ENCODE data around the gene RIPOR3. TPM values are rescaled to one million over a fixed set of nuclear protein-coding genes. Genes with fewer than 3 reads are reported as not detected.

RIPOR3 gene
- total RNA-seq, 4 donors from 2014 or later = 8.2 to 51.2 (median 20.5) TPM

GRCh38 chr20:50578061-50578777 lies 113.1 kb downstream of the RIPOR3 start:
- no peak overlapping the region for H3K27ac ChIP-seq
- H3K36me3 ChIP-seq = peaks cover 0 to 86% (median 3%) of the 10 kb centered on the region in 3 donors

GRCh38 chr20:50577175-50578018 lies 113.9 kb downstream of the RIPOR3 start:
- Histone ChIP-seq H3K36me3 (peaks cover 0 to 78% (median 3%) of the 10 kb centered on the region in 3 donors), H3K9me3 (no peaks in the 10 kb centered on the region), H3K27me3 (no peaks in the 10 kb centered on the region), H3K4me3 (no peak overlapping the region), H3K27ac (peak overlapping the region in 1 of 4 donors; percentile 24), H3K4me1 (peaks cover 0 to 9% (median 3%) of the 10 kb centered on the region in 4 donors)
- TF ChIP-seq CTCF (IDR thresholded peaks at IDR 0.05) (no peak), POLR2A (IDR thresholded peaks at IDR 0.05) (no peak)
- DNase-seq = peak in 2 of 3 donors; percentile 15 to 55

More at GRCh38 chr20:50578061-50578777, 113.1 kb downstream of the RIPOR3 start:
- Histone ChIP-seq H3K4me1 (peaks cover 0 to 3% (median 3%) of the 10 kb centered on the region in 4 donors), H3K27me3 (no peaks in the 10 kb centered on the region), H3K9me3 (no peaks in the 10 kb centered on the region), H3K4me3 (no peak overlapping the region)
- TF ChIP-seq POLR2A (IDR thresholded peaks at IDR 0.05) = no peak
- no peak for TF ChIP-seq CTCF (IDR thresholded peaks at IDR 0.05)
- DNase-seq = peak in 1 of 3 donors; percentile 44

- Histone ChIP-seq H3K27ac (no peak overlapping the region), H3K27me3 (no peaks in the 10 kb centered on the region), H3K4me1 (peaks cover 0 to 9% (median 0%) of the 10 kb centered on the region in 4 donors), H3K4me3 (no peak overlapping the region), H3K36me3 (peaks cover 0 to 65% (median 3%) of the 10 kb centered on the region in 3 donors), H3K9me3 (no peaks in the 10 kb centered on the region)
- peak; percentile 70 to 88 (median 78) for DNase-seq
- peak; percentile 38 to 69 (median 64) for TF ChIP-seq CTCF (IDR thresholded peaks at IDR 0.05)
- peak in 1 of 2 donors; percentile 3 for TF ChIP-seq POLR2A (IDR thresholded peaks at IDR 0.05)
Measured at GRCh38 chr20:50575865-50576720, 115.2 kb downstream of the RIPOR3 start.

GRCh38 chr20:50574586-50574985 lies 116.8 kb downstream of the RIPOR3 start:
- TF ChIP-seq POLR2A (IDR thresholded peaks at IDR 0.05) = no peak
- TF ChIP-seq CTCF (IDR thresholded peaks at IDR 0.05) = no peak
- H3K4me3 ChIP-seq = no peak overlapping the region
- peaks cover 0 to 58% (median 3%) of the 10 kb centered on the region in 3 donors for H3K36me3 ChIP-seq
- DNase-seq = peak in 1 of 3 donors; percentile 28
- H3K9me3 ChIP-seq = no peaks in the 10 kb centered on the region
- no peaks in the 10 kb centered on the region for H3K27me3 ChIP-seq
- H3K4me1 ChIP-seq = peaks cover 0 to 9% (median 2%) of the 10 kb centered on the region in 4 donors
- no peak overlapping the region for H3K27ac ChIP-seq

GRCh38 chr20:50574108-50574507 lies 117.2 kb downstream of the RIPOR3 start:
- Histone ChIP-seq H3K36me3 (peaks cover 0 to 58% (median 3%) of the 10 kb centered on the region in 3 donors), H3K9me3 (no peaks in the 10 kb centered on the region), H3K27me3 (no peaks in the 10 kb centered on the region), H3K4me1 (peaks cover 0 to 9% (median 3%) of the 10 kb centered on the region in 4 donors), H3K4me3 (no peak overlapping the region), H3K27ac (no peak overlapping the region)
- TF ChIP-seq POLR2A (IDR thresholded peaks at IDR 0.05) = no peak
- no peak for TF ChIP-seq CTCF (IDR thresholded peaks at IDR 0.05)
- DNase-seq = peak in 1 of 3 donors; percentile 37
